Liver (tissue), 9 donors: ENCODE data around the gene GARNL3. TPM values are rescaled to one million over a fixed set of nuclear protein-coding genes. Genes with fewer than 3 reads are reported as not detected.

Experiments used
- DNase-seq: peaks from one replicate; pipeline ENCODE4 v3.0.0-alpha.2; 2017; ENCODE audit warnings: low spot score
- H3K27ac ChIP-seq, 2 donors: one replicate each; pipeline ENCODE4 v1.7.0; 2013; ENCODE audit warnings: inconsistent platforms in 2 of 2, low read length in 2 of 2, control low read depth in 1 of 2, low read depth in 1 of 2, mild to moderate bottlenecking in 1 of 2
- H3K27me3 ChIP-seq, 4 donors: one replicate each; pipeline versions ENCODE4 v1.6.1 to v1.7.0; 2013; ENCODE audit warnings: low read length in 3 of 4, inconsistent platforms in 1 of 4, mild to moderate bottlenecking in 1 of 4, moderate library complexity in 1 of 4; ENCODE audit not compliant: control insufficient read depth in 4 of 4, insufficient read depth in 4 of 4
- H3K36me3 ChIP-seq, 4 donors: one replicate each; pipeline versions ENCODE4 v1.6.1 to v1.7.0; 2013; ENCODE audit warnings: low read length in 3 of 4, mild to moderate bottlenecking in 3 of 4, low read depth in 1 of 4, moderate library complexity in 1 of 4; ENCODE audit not compliant: control insufficient read depth in 4 of 4, insufficient read depth in 3 of 4
- H3K4me1 ChIP-seq, 4 donors: one replicate each; pipeline versions ENCODE4 v1.6.1 to v1.7.0; 2013; ENCODE audit warnings: low read length in 3 of 4, mild to moderate bottlenecking in 3 of 4, moderate library complexity in 1 of 4; ENCODE audit not compliant: control insufficient read depth in 4 of 4, insufficient read depth in 4 of 4
- H3K4me3 ChIP-seq, 3 donors: one replicate each; pipeline versions ENCODE4 v1.6.1 to v1.7.0; 2013; ENCODE audit warnings: low read length in 3 of 3, control low read depth in 1 of 3, low read depth in 1 of 3, mild to moderate bottlenecking in 1 of 3
- H3K9ac ChIP-seq, 2 donors: one replicate each; pipeline ENCODE4 v1.7.0; 2013; ENCODE audit warnings: low read length in 2 of 2, mild to moderate bottlenecking in 2 of 2, moderate library complexity in 2 of 2, control low read depth in 1 of 2, low read depth in 1 of 2
- H3K9me3 ChIP-seq, 4 donors: one replicate each; pipeline versions ENCODE4 v1.6.1 to v1.7.0; 2013; ENCODE audit warnings: low read length in 3 of 4; ENCODE audit not compliant: control insufficient read depth in 4 of 4
- EGR1 ChIP-seq, 2 donors: IDR thresholded peaks; 2 replicates each; pipeline ENCODE4 v1.6.1; 2016 to 2018; ENCODE audit warnings: antibody characterized with exemption in 2 of 2, low read depth in 2 of 2
- FOXA1 ChIP-seq: IDR thresholded peaks from 2 replicates; pipeline ENCODE4 v1.6.1; 2016; ENCODE audit warnings: antibody characterized with exemption
- FOXA2 ChIP-seq: IDR thresholded peaks from 2 replicates; pipeline ENCODE4 v1.6.1; 2016; ENCODE audit warnings: antibody characterized with exemption
- GABPA ChIP-seq, 2 donors: IDR thresholded peaks in 1 of 2; conservative IDR thresholded peaks in 1 of 2; 2 replicates each; pipeline ENCODE4 v1.6.1; 2016; ENCODE audit warnings: antibody characterized with exemption in 2 of 2, mild to moderate bottlenecking in 1 of 2, moderate library complexity in 1 of 2
- HNF4A ChIP-seq, 2 donors: conservative IDR thresholded peaks; 2 replicates each; pipeline ENCODE4 v1.6.1; 2016; ENCODE audit warnings: antibody characterized with exemption in 2 of 2, mild to moderate bottlenecking in 2 of 2
- HNF4G ChIP-seq: IDR thresholded peaks from 2 replicates; pipeline ENCODE4 v1.6.1; 2016; ENCODE audit warnings: antibody characterized with exemption
- JUND ChIP-seq, 2 donors: IDR thresholded peaks; 2 replicates each; pipeline ENCODE4 v1.6.1; 2016; ENCODE audit warnings: antibody characterized with exemption in 2 of 2
- NR2F2 ChIP-seq: IDR thresholded peaks from 2 replicates; pipeline ENCODE4 v1.6.1; 2016; ENCODE audit warnings: antibody characterized with exemption
- RAD21 ChIP-seq, 2 donors: IDR thresholded peaks; 2 replicates each; pipeline ENCODE4 v1.6.1; 2016; ENCODE audit warnings: antibody characterized with exemption in 2 of 2, mild to moderate bottlenecking in 2 of 2
- SP1 ChIP-seq: IDR thresholded peaks from 2 replicates; pipeline ENCODE4 v1.6.1; 2018; ENCODE audit warnings: antibody characterized with exemption, mild to moderate bottlenecking
- TAF1 ChIP-seq: conservative IDR thresholded peaks from 2 replicates; pipeline ENCODE4 v1.6.1; 2016; ENCODE audit warnings: antibody characterized with exemption, mild to moderate bottlenecking
- YY1 ChIP-seq: IDR thresholded peaks from 2 replicates; pipeline ENCODE4 v1.6.1; 2016; ENCODE audit warnings: antibody characterized with exemption, mild to moderate bottlenecking
- WGBS: extraction: QIAGEN DNeasy Blood & Tissue Kit; methylation state at CpG from one replicate; pipeline ENCODE4 v1.1.7; 2013; 5-methylcytosine and 5-hydroxymethylcytosine counted together
- polyA plus RNA-seq, 2 donors: library from polyadenylated mRNA; stranded (reverse) in 1 of 2; unstranded in 1 of 2; fragments of 200-250 nt in 1 of 2; fragments of >200 nt in 1 of 2; fragmentation: Nextera tagmentation in 1 of 2; extraction: Ambion mirVana in 1 of 2; gene quantifications; one replicate each; pipeline versions ENCODE4 v1.2.1 to v1.2.3, GENCODE V29; 2013 to 2015
- total RNA-seq, 2 donors: library from RNA; depleted of rRNA; stranded (reverse); fragments of >200 nt; gene quantifications; one replicate each; pipeline ENCODE4 v1.2.3, GENCODE V29; 2014
- TF ChIP-seq, protein P1 (sequence below): IDR thresholded peaks from 2 replicates; pipeline ENCODE4 v1.6.1; 2016; ENCODE audit warnings: antibody characterized with exemption
- TF ChIP-seq, protein P2 (sequence below): IDR thresholded peaks from 2 replicates; pipeline ENCODE4 v1.6.1; 2016; ENCODE audit warnings: antibody characterized with exemption
- TF ChIP-seq, protein P3 (sequence below): IDR thresholded peaks from 2 replicates; pipeline ENCODE4 v1.6.1; 2016; ENCODE audit warnings: antibody characterized with exemption, mild to moderate bottlenecking
- donor health status: healthy.
- donor health status: healthy.
- donor health status: healthy.
- donor health status: healthy.
- donor health status: healthy.

The GARNL3 gene
- total and polyA plus RNA-seq, 4 donors: 0.89 to 6.7 (median 3.5) TPM

DNA sequence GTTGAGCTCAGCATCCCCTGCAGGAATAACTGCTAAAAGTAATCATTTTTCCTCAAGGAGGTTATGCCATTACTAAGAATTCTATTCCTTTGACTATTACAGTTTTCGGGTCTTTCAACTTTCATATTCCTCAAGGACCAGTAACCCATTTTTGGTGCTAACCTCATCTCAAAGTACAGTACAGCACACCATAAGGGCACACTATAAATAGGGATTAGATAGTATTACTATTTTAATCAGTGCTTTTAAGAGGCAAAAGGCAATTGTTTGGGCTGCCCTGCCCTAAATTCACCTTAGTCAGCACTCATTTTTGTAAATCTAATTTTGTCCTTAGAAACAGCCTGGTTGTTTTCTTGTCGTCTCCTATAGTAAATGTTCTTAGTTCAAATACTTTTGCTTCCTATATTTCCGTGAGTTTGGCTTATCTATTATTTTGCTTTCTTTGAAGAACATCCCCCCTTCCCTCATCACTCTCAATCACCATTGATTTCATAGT lies 13.6 kb upstream of the GARNL3 start (continued):
- TF ChIP-seq, protein P1, sequence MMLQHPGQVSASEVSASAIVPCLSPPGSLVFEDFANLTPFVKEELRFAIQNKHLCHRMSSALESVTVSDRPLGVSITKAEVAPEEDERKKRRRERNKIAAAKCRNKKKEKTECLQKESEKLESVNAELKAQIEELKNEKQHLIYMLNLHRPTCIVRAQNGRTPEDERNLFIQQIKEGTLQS: no peak
- no peak for TF ChIP-seq HNF4A (conservative IDR thresholded peaks at IDR 0.05)

DNA sequence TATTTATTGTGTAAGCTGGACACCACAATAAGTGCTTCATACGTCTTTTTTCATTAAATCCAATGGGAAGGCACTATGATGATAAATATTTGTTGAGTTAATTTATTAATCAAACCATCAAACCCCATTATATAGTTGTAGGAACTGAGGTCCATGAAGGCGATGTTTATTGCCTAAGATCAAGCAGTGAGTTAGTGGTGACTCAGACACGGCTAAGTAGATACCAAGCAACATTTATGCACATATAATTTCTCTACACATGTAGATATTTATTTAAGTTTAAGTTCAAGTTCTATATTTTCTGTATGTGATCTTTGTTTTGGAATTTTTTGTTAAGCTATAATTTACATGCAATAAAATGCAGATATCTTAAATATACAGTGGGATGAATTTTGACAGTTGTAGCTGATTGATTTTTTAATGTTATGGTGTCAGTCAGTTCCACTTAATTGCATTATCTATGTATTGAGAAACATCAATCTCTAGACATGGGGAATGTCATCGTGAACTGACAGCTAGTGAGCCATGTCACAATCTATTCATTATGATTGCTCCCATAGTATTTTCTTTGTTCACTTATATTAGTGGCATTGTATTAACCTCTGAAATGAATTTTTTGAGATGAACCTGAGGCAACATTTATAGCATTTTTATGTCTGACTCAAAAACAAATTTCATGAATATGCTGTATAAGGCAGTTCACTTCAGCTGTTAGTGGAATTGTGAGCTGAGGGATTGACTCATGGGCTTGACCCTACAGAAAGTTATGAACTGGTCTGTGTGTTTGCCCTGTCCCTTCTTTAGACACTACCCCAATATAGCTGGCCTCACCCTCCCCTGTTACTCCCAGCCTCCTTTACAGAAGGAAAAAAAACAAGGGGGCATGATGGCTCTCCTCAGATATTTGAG lies 11.9 kb upstream of the GARNL3 start:
- Histone ChIP-seq H3K9me3 (no peaks in the 10 kb centered on the region), H3K4me1 (peaks cover 0 to 3% (median 0%) of the 10 kb centered on the region in 4 donors), H3K4me3 (no peak overlapping the region), H3K27me3 (no peaks in the 10 kb centered on the region), H3K27ac (no peak overlapping the region), H3K9ac (no peak overlapping the region), H3K36me3 (no peaks in the 10 kb centered on the region)
- DNase-seq: no peak
- no peak for TF ChIP-seq JUND (IDR thresholded peaks at IDR 0.05)
- TF ChIP-seq FOXA1: no peak
- TF ChIP-seq FOXA2: no peak
- no peak for TF ChIP-seq GABPA (IDR thresholded peaks at IDR 0.05 in 1 of 2, conservative IDR thresholded peaks at IDR 0.05 in 1 of 2)
- TF ChIP-seq, protein P2, sequence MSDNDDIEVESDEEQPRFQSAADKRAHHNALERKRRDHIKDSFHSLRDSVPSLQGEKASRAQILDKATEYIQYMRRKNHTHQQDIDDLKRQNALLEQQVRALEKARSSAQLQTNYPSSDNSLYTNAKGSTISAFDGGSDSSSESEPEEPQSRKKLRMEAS: no peak
- TF ChIP-seq NR2F2: no peak
- no peak for TF ChIP-seq SP1
- TF ChIP-seq, protein P1: no peak
- no peak for TF ChIP-seq RAD21 (IDR thresholded peaks at IDR 0.05)
- 91% methylated on average over 4 of the region's 4 CpGs for WGBS

DNA sequence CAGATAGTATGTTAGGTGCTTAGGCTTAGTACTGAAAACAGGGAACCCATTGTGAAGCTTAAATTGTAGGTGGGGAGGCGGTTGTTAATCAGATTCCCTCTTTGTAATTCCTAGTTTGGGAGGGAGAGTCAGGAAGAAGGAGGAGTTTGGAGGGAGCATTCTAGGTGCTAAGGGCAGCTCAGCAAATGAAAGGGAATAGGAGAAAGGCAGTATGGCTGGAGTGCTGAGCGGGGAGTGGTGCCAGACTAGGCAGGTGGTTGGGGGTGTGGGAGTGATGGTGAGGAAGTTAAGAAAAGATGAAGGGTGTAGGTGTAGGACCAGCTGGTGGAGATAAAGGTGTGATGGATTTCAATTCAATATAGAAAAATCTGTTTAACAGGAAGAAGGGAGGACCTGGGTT lies 11.1 kb upstream of the GARNL3 start:
- WGBS: 93% methylated on average over 2 of the region's 2 CpGs
- Histone ChIP-seq H3K36me3 (no peaks in the 10 kb centered on the region), H3K9me3 (no peaks in the 10 kb centered on the region), H3K4me3 (no peak overlapping the region), H3K4me1 (peaks cover 0 to 3% (median 0%) of the 10 kb centered on the region in 4 donors), H3K27ac (no peak overlapping the region), H3K27me3 (no peaks in the 10 kb centered on the region), H3K9ac (no peak overlapping the region)
- TF ChIP-seq, protein P3, sequence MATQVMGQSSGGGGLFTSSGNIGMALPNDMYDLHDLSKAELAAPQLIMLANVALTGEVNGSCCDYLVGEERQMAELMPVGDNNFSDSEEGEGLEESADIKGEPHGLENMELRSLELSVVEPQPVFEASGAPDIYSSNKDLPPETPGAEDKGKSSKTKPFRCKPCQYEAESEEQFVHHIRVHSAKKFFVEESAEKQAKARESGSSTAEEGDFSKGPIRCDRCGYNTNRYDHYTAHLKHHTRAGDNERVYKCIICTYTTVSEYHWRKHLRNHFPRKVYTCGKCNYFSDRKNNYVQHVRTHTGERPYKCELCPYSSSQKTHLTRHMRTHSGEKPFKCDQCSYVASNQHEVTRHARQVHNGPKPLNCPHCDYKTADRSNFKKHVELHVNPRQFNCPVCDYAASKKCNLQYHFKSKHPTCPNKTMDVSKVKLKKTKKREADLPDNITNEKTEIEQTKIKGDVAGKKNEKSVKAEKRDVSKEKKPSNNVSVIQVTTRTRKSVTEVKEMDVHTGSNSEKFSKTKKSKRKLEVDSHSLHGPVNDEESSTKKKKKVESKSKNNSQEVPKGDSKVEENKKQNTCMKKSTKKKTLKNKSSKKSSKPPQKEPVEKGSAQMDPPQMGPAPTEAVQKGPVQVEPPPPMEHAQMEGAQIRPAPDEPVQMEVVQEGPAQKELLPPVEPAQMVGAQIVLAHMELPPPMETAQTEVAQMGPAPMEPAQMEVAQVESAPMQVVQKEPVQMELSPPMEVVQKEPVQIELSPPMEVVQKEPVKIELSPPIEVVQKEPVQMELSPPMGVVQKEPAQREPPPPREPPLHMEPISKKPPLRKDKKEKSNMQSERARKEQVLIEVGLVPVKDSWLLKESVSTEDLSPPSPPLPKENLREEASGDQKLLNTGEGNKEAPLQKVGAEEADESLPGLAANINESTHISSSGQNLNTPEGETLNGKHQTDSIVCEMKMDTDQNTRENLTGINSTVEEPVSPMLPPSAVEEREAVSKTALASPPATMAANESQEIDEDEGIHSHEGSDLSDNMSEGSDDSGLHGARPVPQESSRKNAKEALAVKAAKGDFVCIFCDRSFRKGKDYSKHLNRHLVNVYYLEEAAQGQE: no peak
- TF ChIP-seq HNF4G (no peak), EGR1 (IDR thresholded peaks at IDR 0.05; ENCODE audit: low read depth in 2 of 2) (no peak), YY1 (no peak), FOXA2 (no peak), TAF1 (no peak)
- DNase-seq: no peak
